Stimulated activated CD4-positive, alpha-beta T cell treated with anti-CD3 and anti-CD28 coated beads, Interleukin-1b, Interleukin-23, amount 100 ng/mL, for 1 hour (primary cell): ENCODE results near the gene ENTPD2.
A peak's percentile ranks its signal among the peaks of the same experiment; 100 is the strongest.

Experiments used
- DNase-seq, 2 donors: peaks; one replicate each; pipeline ENCODE4 v3.0.0-alpha.2; 2020; ENCODE audit warnings: low read depth in 2 of 2

ENTPD2 gene

GRCh38 chr9:137053944-137054931 is at the start of gene ENTPD2:
Gene ENTPD2, minus strand, starts transcription at chr9:137054061. Its CDS starts 64 bp downstream, at chr9:137053997.
- DNase-seq, result no peak

- no peak for DNase-seq
These were observed 49.5 kb upstream of the ENTPD2 start for GRCh38 chr9:137103206-137103999.

GRCh38 chr9:137099231-137099630 is 45.4 kb upstream of the ENTPD2 start:
- DNase-seq, result no peak

- no peak for DNase-seq
These were observed 44.1 kb upstream of the ENTPD2 start for GRCh38 chr9:137097761-137098462.

- no peak for DNase-seq
These were observed 43.1 kb upstream of the ENTPD2 start for GRCh38 chr9:137096785-137097546.

- DNase-seq, result peak; percentile 61 to 68
These were observed 42.0 kb upstream of the ENTPD2 start for GRCh38 chr9:137095664-137096517.

- no peak for DNase-seq
These were observed 35.5 kb upstream of the ENTPD2 start for GRCh38 chr9:137089232-137089947.

- no peak for DNase-seq
These were observed 34.3 kb upstream of the ENTPD2 start for GRCh38 chr9:137088121-137088520.

GRCh38 chr9:137087409-137087925 is 33.6 kb upstream of the ENTPD2 start:
- no peak for DNase-seq

GRCh38 chr9:137086531-137087408 is 32.9 kb upstream of the ENTPD2 start, which contains the start of gene MAN1B1:
Gene MAN1B1, plus strand, starts transcription at chr9:137086985. Its CDS starts 15 bp downstream, at chr9:137087000.
- peak; percentile 98 to 100 for DNase-seq

GRCh38 chr9:137085920-137086530 is 32.2 kb upstream of the ENTPD2 start:
- no peak for DNase-seq

GRCh38 chr9:137084526-137084925 is 30.7 kb upstream of the ENTPD2 start:
- DNase-seq, result no peak

- DNase-seq, result no peak
These were observed 29.6 kb upstream of the ENTPD2 start for GRCh38 chr9:137083394-137084004.

- no peak for DNase-seq
These were observed 29.0 kb upstream of the ENTPD2 start for GRCh38 chr9:137082925-137083290.

- DNase-seq, result no peak
These were observed 28.5 kb upstream of the ENTPD2 start for GRCh38 chr9:137082222-137082924.

- DNase-seq, result no peak
These were observed 26.6 kb upstream of the ENTPD2 start for GRCh38 chr9:137080260-137081122.
